Measurements from ENCODE around the gene ADSL.

ADSL gene

GRCh38 chr22:40403141-40403540, 56.8 kb downstream of the ADSL start:
- TF ChIP-seq ZFX (IDR thresholded peaks at IDR 0.05; ENCODE audit: borderline replicate concordance), result no peak
- no peak for TF ChIP-seq CTCF (IDR thresholded peaks at IDR 0.05)
- H3K27ac ChIP-seq, result no peak overlapping the region

- no peak overlapping the region for H3K27ac ChIP-seq
- TF ChIP-seq ZFX (IDR thresholded peaks at IDR 0.05; ENCODE audit: borderline replicate concordance), result no peak
These were observed 57.4 kb downstream of the ADSL start for GRCh38 chr22:40403651-40404050.

GRCh38 chr22:40404251-40405177, 58.2 kb downstream of the ADSL start:
- no peak overlapping the region for H3K27ac ChIP-seq
- no peak for TF ChIP-seq CTCF (IDR thresholded peaks at IDR 0.05)
- no peak for TF ChIP-seq ZFX (IDR thresholded peaks at IDR 0.05; ENCODE audit: borderline replicate concordance)

GRCh38 chr22:40405178-40406062, 59.1 kb downstream of the ADSL start:
- H3K27ac ChIP-seq, result no peak overlapping the region
- no peak for TF ChIP-seq ZFX (IDR thresholded peaks at IDR 0.05; ENCODE audit: borderline replicate concordance)
- TF ChIP-seq CTCF (IDR thresholded peaks at IDR 0.05), result no peak

GRCh38 chr22:40406063-40406890, 60.0 kb downstream of the ADSL start:
- H3K27ac ChIP-seq, result no peak overlapping the region
- no peak for TF ChIP-seq ZFX (IDR thresholded peaks at IDR 0.05; ENCODE audit: borderline replicate concordance)

GRCh38 chr22:40407021-40407761, 60.9 kb downstream of the ADSL start:
- no peak for TF ChIP-seq ZFX (IDR thresholded peaks at IDR 0.05; ENCODE audit: borderline replicate concordance)
- no peak for TF ChIP-seq CTCF (IDR thresholded peaks at IDR 0.05)
- no peak overlapping the region for H3K27ac ChIP-seq

GRCh38 chr22:40407831-40408717, 61.8 kb downstream of the ADSL start:
- H3K27ac ChIP-seq, result no peak overlapping the region
- no peak for TF ChIP-seq ZFX (IDR thresholded peaks at IDR 0.05; ENCODE audit: borderline replicate concordance)
- TF ChIP-seq CTCF (IDR thresholded peaks at IDR 0.05), result no peak

Data from 22Rv1 (cell line).